GM12878 (cell line): ENCODE data around the gene HYDIN. TPM values are rescaled to one million over a fixed set of nuclear protein-coding genes. Genes with fewer than 3 reads are reported as not detected.

Experiments
- ATAC-seq: fragments of 200-7000 bp; cut with Tn5 transposase; 3 replicates; pipeline ENCODE4 v1.9.1; 2020; ENCODE audit warnings: mild to moderate bottlenecking, moderate library complexity
- BruUV-seq: library from RNA; stranded (reverse); fragments of 400-500 nt; replicated peaks from 2 replicates; lab custom pipeline; 2021; lab: Mats Ljungman, UMichigan
- CTCF ChIA-PET: fragments of 300-600 bp; sonication (Branson Sonifier 250); formaldehyde crosslinking; extraction: SDS; loops from one replicate; lab custom pipeline; 2021; ENCODE audit warnings: inconsistent platforms; lab: Yijun Ruan, JAX
- POLR2A ChIA-PET: fragments of 350-600 bp; formaldehyde crosslinking; extraction: SDS; loops from one replicate; lab custom pipeline; 2021; ENCODE audit warnings: inconsistent platforms; lab: Charles Lee
- RAD21 ChIA-PET: fragments of 300-600 bp; sonication (Branson Sonifier 250); formaldehyde crosslinking; loops from one replicate; lab custom pipeline; 2023; ENCODE audit warnings: antibody characterized with exemption; ENCODE audit not compliant: unreplicated experiment; lab: Charles Lee
- SMC1A ChIA-PET: fragments of 300-600 bp; sonication (Branson Sonifier 250); formaldehyde crosslinking; loops from one replicate; lab custom pipeline; 2023; ENCODE audit not compliant: unreplicated experiment, uncharacterized antibody; lab: Charles Lee
- DNase-seq: peaks from one replicate; pipeline ENCODE4 v3.0.0-alpha.2; 2011; ENCODE audit warnings: low read depth, low spot score
- FAIRE-seq: peaks from 3 replicates; lab custom pipeline; 2011; peaks lifted over from hg19 to GRCh38; lab: Jason Lieb, UNC
- H2AFZ ChIP-seq: 2 replicates; pipeline ENCODE4 v1.6.0; 2011; ENCODE audit warnings: low read depth, low read length, control low read depth; ENCODE audit not compliant: control insufficient read depth
- H3K27ac ChIP-seq: 2 replicates; pipeline ENCODE4 v1.5.1; 2011; ENCODE audit warnings: control low read depth; ENCODE audit not compliant: control insufficient read depth, insufficient read depth
- H3K27me3 ChIP-seq, 2 experiments: replicated peaks in 1 of 2; 2 replicates each; pipeline versions ENCODE4 v1.6.0 to v1.6.1; 2011; ENCODE audit warnings: low read length in 1 of 2; ENCODE audit not compliant: control insufficient read depth in 2 of 2, insufficient read depth in 2 of 2
- H3K36me3 ChIP-seq, 2 experiments: 2 replicates each; pipeline ENCODE4 v1.5.1; 2011; ENCODE audit warnings: low read length in 1 of 2; ENCODE audit not compliant: control insufficient read depth in 2 of 2, insufficient read depth in 2 of 2
- H3K4me1 ChIP-seq: 2 replicates; pipeline ENCODE4 v1.6.1; 2011; ENCODE audit warnings: mild to moderate bottlenecking, low read length, moderate library complexity, mixed read lengths; ENCODE audit not compliant: control insufficient read depth, insufficient read depth
- H3K4me2 ChIP-seq: 2 replicates; pipeline ENCODE4 v1.6.0; 2011; ENCODE audit warnings: control low read depth; ENCODE audit not compliant: control insufficient read depth, insufficient read depth
- H3K4me3 ChIP-seq: fragments of 200-600 bp; sonication (generic); 2 replicates; pipeline ENCODE4 v1.5.1; 2016
- H3K79me2 ChIP-seq: 2 replicates; pipeline ENCODE4 v1.6.0; 2011; ENCODE audit warnings: low read length; ENCODE audit not compliant: control insufficient read depth, insufficient read depth
- H3K9ac ChIP-seq: 2 replicates; pipeline ENCODE4 v1.8.0; 2011; ENCODE audit warnings: low read length, control low read depth, mixed read lengths; ENCODE audit not compliant: control insufficient read depth, insufficient read depth
- H3K9me3 ChIP-seq: replicated peaks from 3 replicates; pipeline ENCODE4 v1.5.1; 2011; ENCODE audit warnings: mild to moderate bottlenecking, low read length; ENCODE audit not compliant: control insufficient read depth, insufficient read depth
- H4K20me1 ChIP-seq: 2 replicates; pipeline ENCODE4 v1.6.0; 2011; ENCODE audit not compliant: control insufficient read depth, insufficient read depth
- ASH2L ChIP-seq: fragments of 300-600, 200-600 bp; sonication (generic); IDR thresholded peaks from 2 replicates; pipeline ENCODE4 v1.6.1; 2017; ENCODE audit warnings: low read depth, mild to moderate bottlenecking, borderline replicate concordance
- CBX5 ChIP-seq: sonication (generic); IDR thresholded peaks from 2 replicates; pipeline ENCODE4 v1.6.1; 2016; ENCODE audit warnings: low read depth, moderate library complexity, mild to moderate bottlenecking, inconsistent platforms
- CTCF ChIP-seq, 3 experiments: IDR thresholded peaks in 2 of 3; conservative IDR thresholded peaks in 1 of 3; 2 replicates each; pipeline ENCODE4 v1.5.1; 2011; ENCODE audit warnings: low read depth in 3 of 3, low read length in 3 of 3, mild to moderate bottlenecking in 3 of 3, control low read depth in 2 of 3, moderate library complexity in 2 of 3, inconsistent platforms in 1 of 3, mixed read lengths in 1 of 3; ENCODE audit not compliant: control insufficient read depth in 2 of 3, insufficient read depth in 1 of 3; ENCODE audit errors: extremely low read depth in 1 of 3
- ELK1 ChIP-seq: IDR thresholded peaks from 2 replicates; pipeline ENCODE4 v1.6.1; 2012; ENCODE audit warnings: low read depth, low read length, improper control_type of control experiment
- FOS ChIP-seq: IDR thresholded peaks from 3 replicates; pipeline ENCODE4 v1.6.1; 2011; ENCODE audit warnings: borderline replicate concordance; ENCODE audit not compliant: insufficient read length; ENCODE audit errors: extremely low read depth
- JUNB ChIP-seq: IDR thresholded peaks from 2 replicates; pipeline ENCODE4 v1.6.1; 2016; ENCODE audit warnings: antibody characterized with exemption, mild to moderate bottlenecking
- NFXL1 ChIP-seq: fragments of 450-650 bp; IDR thresholded peaks from 2 replicates; pipeline ENCODE4 v1.6.1; 2017; ENCODE audit warnings: antibody characterized with exemption, mild to moderate bottlenecking, borderline replicate concordance
- PML ChIP-seq: IDR thresholded peaks from 2 replicates; pipeline ENCODE4 v1.6.1; 2012; ENCODE audit warnings: low read length, inconsistent platforms
- RAD21 ChIP-seq: IDR thresholded peaks from 2 replicates; pipeline ENCODE4 v1.6.1; 2011; ENCODE audit warnings: mild to moderate bottlenecking, low read depth, low read length, moderate library complexity; ENCODE audit not compliant: insufficient read depth
- RUNX3 ChIP-seq: IDR thresholded peaks from 2 replicates; pipeline ENCODE4 v1.6.1; 2012; ENCODE audit warnings: low read length, inconsistent platforms
- SRF ChIP-seq, 2 experiments: IDR thresholded peaks; 2 replicates each; pipeline ENCODE4 v1.6.1; 2011; ENCODE audit warnings: low read depth in 2 of 2, low read length in 2 of 2, mild to moderate bottlenecking in 1 of 2, moderate library complexity in 1 of 2
- SUZ12 ChIP-seq: fragments of 200-600 bp; sonication (generic); IDR thresholded peaks from one replicate; pipeline ENCODE4 v1.6.1; 2018; ENCODE audit warnings: antibody characterized with exemption, mild to moderate bottlenecking; ENCODE audit not compliant: unreplicated experiment
- TCF12 ChIP-seq: IDR thresholded peaks from 2 replicates; pipeline ENCODE4 v1.6.1; 2011; ENCODE audit warnings: low read depth, mild to moderate bottlenecking, low read length
- WRNIP1 ChIP-seq: IDR thresholded peaks from 2 replicates; pipeline ENCODE4 v1.6.1; 2011; ENCODE audit warnings: low read depth, low read length, improper control_type of control experiment, borderline replicate concordance
- ZBTB11 ChIP-seq: fragments of 450-650 bp; formaldehyde crosslinking; IDR thresholded peaks from 2 replicates; pipeline ENCODE4 v1.5.0; 2022; ENCODE audit warnings: mild to moderate bottlenecking, missing genetic modification characterization
- ZNF207 ChIP-seq: fragments of 450-650 bp; IDR thresholded peaks from 2 replicates; pipeline ENCODE4 v1.6.1; 2014; ENCODE audit warnings: antibody characterized with exemption, mild to moderate bottlenecking, borderline replicate concordance
- ZZZ3 ChIP-seq: IDR thresholded peaks from 2 replicates; pipeline ENCODE4 v1.6.1; 2011; ENCODE audit warnings: low read depth; ENCODE audit not compliant: control insufficient read depth, insufficient read length
- WGBS: methylation state at CpG from one replicate; pipeline ENCODE4 v1.1.6; 2016; ENCODE audit warnings: low lambda C conversion rate; ENCODE audit not compliant: insufficient replicate concordance, insufficient coverage; ENCODE audit errors: missing lambda C conversion rate; 5-methylcytosine and 5-hydroxymethylcytosine counted together
- in situ Hi-C: fragments of 300-500 bp; cut with MboI; formaldehyde crosslinking; loops from 9 replicates; pipeline ENCODE4 v1.14.3; 2018; ENCODE audit warnings: mixed read lengths
- intact Hi-C: fragments of 100-400 bp; cut with micrococcal nuclease; formaldehyde crosslinking; loops from one replicate; pipeline ENCODE4 v1.14.2; 2022; ENCODE audit not compliant: unreplicated experiment
- polyA plus RNA-seq, 11 experiments: library from polyadenylated mRNA; depleted of rRNA in 4 of 11; unstranded in 6 of 11; stranded (reverse) in 5 of 11; fragments of >200 nt; fragmentation: Nextera tagmentation in 4 of 11; fragmentation: Illumina TruSeq in 1 of 11; extraction: Ambion mirVana in 4 of 11; extraction: Trizol in 1 of 11; gene quantifications; 1 replicate in 1 of 11; 2 replicates in 10 of 11; pipeline versions ENCODE4 v1.2.1 to v1.2.3, GENCODE V29; 2011 to 2016; ENCODE audit warnings: inconsistent platforms in 2 of 11, missing spikeins in 2 of 11, low read depth in 1 of 11
- total RNA-seq, 4 experiments: library from RNA; depleted of rRNA in 3 of 4; stranded (reverse); fragments of >200 nt in 3 of 4; fragmentation: Illumina TruSeq in 1 of 4; extraction: Trizol in 1 of 4; gene quantifications; 2 replicates each; pipeline versions ENCODE4 v1.2.1 to v1.2.3, GENCODE V29; 2013 to 2021

Gene HYDIN
- total and polyA plus RNA-seq, 10 of the 15 experiments (the other 5 are each of a cell fraction or from before 2014, with no cell fraction given): 0.01 to 0.30 (median 0.10) TPM; not detected in 7

- H4K20me1 ChIP-seq: no peaks in the 10 kb centered on the region
- ChIA-PET POLR2A (no interaction called here), CTCF (interaction anchor here (0.6 kb wide), 1 partner anchor 248 kb away, joined by 5 read pairs; no protein-coding TSS in a partner anchor), RAD21 (no interaction called here), SMC1A (no interaction called here)
- WGBS: 94% methylated on average over 10 of the region's 10 CpGs
- H3K4me2 ChIP-seq: no peak overlapping the region
- peaks cover 3 to 12% of the 10 kb centered on the region in 2 experiments; a peak in 2 of 4 replicates for H3K36me3 ChIP-seq
- in situ Hi-C loops: no loop called here
- H3K27ac ChIP-seq: no peak overlapping the region
- ATAC-seq (no peak), DNase-seq (no peak), FAIRE-seq (no peak)
- no peak overlapping the region for H3K9ac ChIP-seq
- H3K27me3 ChIP-seq: no peaks in the 10 kb centered on the region
- H3K9me3 ChIP-seq: no peaks in the 10 kb centered on the region
- intact Hi-C loops: no loop called here
- H3K4me1 ChIP-seq: no peaks in the 10 kb centered on the region
- H2AFZ ChIP-seq: no peak overlapping the region
- no peak overlapping the region for H3K4me3 ChIP-seq
- BruUV-seq: no TSS peak
- H3K79me2 ChIP-seq: no peaks in the 10 kb centered on the region
- TF ChIP-seq SUZ12 (no peak), JUNB (no peak), ZBTB11 (CRISPR knock-in tag) (no peak), CTCF (IDR thresholded peaks at IDR 0.05 in 2 of 3, conservative IDR thresholded peaks at IDR 0.05 in 1 of 3; ENCODE audit: control insufficient read depth in 2 of 3, extremely low read depth in 1 of 3, insufficient read depth in 1 of 3, low read depth in 3 of 3, low read length in 3 of 3) (no peak), NFXL1 (no peak), RUNX3 (no peak), ZZZ3 (no peak), ASH2L (no peak), TCF12 (no peak), FOS (no peak), CBX5 (no peak), ELK1 (no peak), SRF (IDR thresholded peaks at IDR 0.05; ENCODE audit: low read depth in 2 of 2, low read length in 2 of 2) (no peak), RAD21 (no peak), ZNF207 (no peak), WRNIP1 (no peak), PML (no peak)
These were observed 465.9 kb downstream of the HYDIN start for GRCh38 chr16:70764632-70765031.
